MCF 10A (cell line): ENCODE data around the gene MAD1L1. TPM values are rescaled to one million over a fixed set of nuclear protein-coding genes. Genes with fewer than 3 reads are reported as not detected.

ENCODE experiments used
- BruUV-seq: library from RNA; stranded (reverse); fragments of 400-500 nt; replicated peaks from 2 replicates; lab custom pipeline; 2021; lab: Mats Ljungman, UMichigan
- CTCF ChIA-PET: fragments of 300-600 bp; sonication (Branson Sonifier 250); formaldehyde crosslinking; extraction: SDS; loops from one replicate; lab custom pipeline; 2021; ENCODE audit warnings: antibody characterized with exemption, inconsistent platforms; lab: Yijun Ruan, JAX
- POLR2A ChIA-PET: fragments of 300-600, 350-650 bp; sonication (Branson Sonifier 250); formaldehyde crosslinking; extraction: SDS; loops from one replicate; lab custom pipeline; 2020; ENCODE audit warnings: antibody characterized with exemption, inconsistent platforms; lab: Yijun Ruan, JAX
- DNase-seq: peaks from one replicate; pipeline ENCODE4 v3.0.0-alpha.2; 2018; ENCODE audit not compliant: unreplicated experiment
- H3K27ac Mint-ChIP-seq: one replicate; pipeline ENCODE4 v1.8.0; 2022; ENCODE audit warnings: mild to moderate bottlenecking, low read depth, mixed read lengths; ENCODE audit not compliant: unreplicated experiment
- H3K27me3 Mint-ChIP-seq: one replicate; pipeline ENCODE4 v1.8.0; 2022; ENCODE audit warnings: mixed read lengths; ENCODE audit not compliant: insufficient read depth, unreplicated experiment
- H3K36me3 Mint-ChIP-seq: one replicate; pipeline ENCODE4 v1.8.0; 2022; ENCODE audit warnings: mild to moderate bottlenecking, moderate library complexity, mixed read lengths; ENCODE audit not compliant: insufficient read depth, unreplicated experiment
- H3K4me1 Mint-ChIP-seq: one replicate; pipeline ENCODE4 v1.8.0; 2022; ENCODE audit warnings: mixed read lengths; ENCODE audit not compliant: insufficient read depth, unreplicated experiment
- H3K4me3 Mint-ChIP-seq: one replicate; pipeline ENCODE4 v1.8.0; 2022; ENCODE audit warnings: mild to moderate bottlenecking, moderate library complexity, mixed read lengths; ENCODE audit not compliant: unreplicated experiment
- H3K9me3 Mint-ChIP-seq: one replicate; pipeline ENCODE4 v1.8.0; 2022; ENCODE audit warnings: mixed read lengths; ENCODE audit not compliant: unreplicated experiment
- intact Hi-C: fragments of 100-400 bp; cut with micrococcal nuclease; formaldehyde crosslinking; loops from 2 replicates; pipeline ENCODE4 v1.14.1; 2022
- total RNA-seq: library from RNA; stranded (reverse); gene quantifications from 2 replicates; pipeline ENCODE4 v1.2.3, GENCODE V29; 2022
- TF ChIP-seq, protein P1 (sequence below): fragments of 200-600 bp; IDR thresholded peaks from one replicate; pipeline ENCODE4 v1.8.0; 2022; ENCODE audit warnings: antibody characterized with exemption, mild to moderate bottlenecking; ENCODE audit not compliant: unreplicated experiment

The MAD1L1 gene
- total RNA-seq, 1 experiment from 2014 or later: 25.2 TPM

DNA sequence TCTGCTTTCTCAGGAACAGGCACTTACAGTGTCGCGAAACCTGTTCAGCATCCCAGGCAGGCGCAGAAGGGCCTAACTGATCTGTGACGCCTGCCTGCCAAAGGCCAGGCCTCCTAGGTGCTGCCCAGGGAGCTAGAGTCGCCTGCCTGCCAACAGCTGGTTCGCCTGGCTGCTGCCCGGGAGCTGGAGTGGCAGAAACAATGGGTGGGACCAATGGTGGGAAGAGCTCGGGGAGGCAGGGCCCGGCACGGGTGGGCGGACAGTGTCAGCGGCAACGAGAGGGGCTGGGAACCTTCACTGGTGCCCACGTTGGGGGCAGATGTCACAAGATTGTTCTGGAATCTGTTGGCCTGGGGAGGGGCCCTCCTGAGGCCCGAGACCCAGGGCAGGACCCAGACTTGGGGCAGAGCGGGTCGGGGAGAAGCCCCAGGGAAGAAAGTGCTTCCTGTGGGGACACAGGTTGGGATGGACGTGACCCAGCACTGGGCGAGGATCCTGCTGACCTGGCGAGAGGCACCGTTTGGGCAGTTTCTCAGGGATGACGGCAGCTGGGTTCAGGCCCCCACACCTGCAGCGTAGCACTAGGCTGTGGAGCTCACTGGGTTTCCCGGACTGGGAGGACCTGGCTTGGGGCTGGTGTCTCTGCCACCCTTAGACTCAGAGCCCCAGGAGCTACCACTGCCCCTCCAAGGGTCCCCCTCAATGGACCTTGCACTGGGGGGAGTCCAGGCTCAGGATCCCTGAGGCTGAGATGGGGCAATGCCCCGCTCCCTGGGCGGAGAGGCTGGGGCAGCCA, 380.8 kb downstream of the MAD1L1 start:
- H3K4me1 Mint-ChIP-seq: no peaks in the 10 kb centered on the region
- no peak overlapping the region for H3K27ac Mint-ChIP-seq
- TF ChIP-seq, protein P1, sequence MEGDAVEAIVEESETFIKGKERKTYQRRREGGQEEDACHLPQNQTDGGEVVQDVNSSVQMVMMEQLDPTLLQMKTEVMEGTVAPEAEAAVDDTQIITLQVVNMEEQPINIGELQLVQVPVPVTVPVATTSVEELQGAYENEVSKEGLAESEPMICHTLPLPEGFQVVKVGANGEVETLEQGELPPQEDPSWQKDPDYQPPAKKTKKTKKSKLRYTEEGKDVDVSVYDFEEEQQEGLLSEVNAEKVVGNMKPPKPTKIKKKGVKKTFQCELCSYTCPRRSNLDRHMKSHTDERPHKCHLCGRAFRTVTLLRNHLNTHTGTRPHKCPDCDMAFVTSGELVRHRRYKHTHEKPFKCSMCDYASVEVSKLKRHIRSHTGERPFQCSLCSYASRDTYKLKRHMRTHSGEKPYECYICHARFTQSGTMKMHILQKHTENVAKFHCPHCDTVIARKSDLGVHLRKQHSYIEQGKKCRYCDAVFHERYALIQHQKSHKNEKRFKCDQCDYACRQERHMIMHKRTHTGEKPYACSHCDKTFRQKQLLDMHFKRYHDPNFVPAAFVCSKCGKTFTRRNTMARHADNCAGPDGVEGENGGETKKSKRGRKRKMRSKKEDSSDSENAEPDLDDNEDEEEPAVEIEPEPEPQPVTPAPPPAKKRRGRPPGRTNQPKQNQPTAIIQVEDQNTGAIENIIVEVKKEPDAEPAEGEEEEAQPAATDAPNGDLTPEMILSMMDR: no peak
- ChIA-PET CTCF (no interaction called here), POLR2A (no interaction called here)
- DNase-seq: no peak
- H3K4me3 Mint-ChIP-seq: no peak overlapping the region
- BruUV-seq: no TSS peak
- intact Hi-C loops: no loop called here
- H3K27me3 Mint-ChIP-seq: no peaks in the 10 kb centered on the region
- no peaks in the 10 kb centered on the region for H3K9me3 Mint-ChIP-seq
- no peaks in the 10 kb centered on the region for H3K36me3 Mint-ChIP-seq

DNA sequence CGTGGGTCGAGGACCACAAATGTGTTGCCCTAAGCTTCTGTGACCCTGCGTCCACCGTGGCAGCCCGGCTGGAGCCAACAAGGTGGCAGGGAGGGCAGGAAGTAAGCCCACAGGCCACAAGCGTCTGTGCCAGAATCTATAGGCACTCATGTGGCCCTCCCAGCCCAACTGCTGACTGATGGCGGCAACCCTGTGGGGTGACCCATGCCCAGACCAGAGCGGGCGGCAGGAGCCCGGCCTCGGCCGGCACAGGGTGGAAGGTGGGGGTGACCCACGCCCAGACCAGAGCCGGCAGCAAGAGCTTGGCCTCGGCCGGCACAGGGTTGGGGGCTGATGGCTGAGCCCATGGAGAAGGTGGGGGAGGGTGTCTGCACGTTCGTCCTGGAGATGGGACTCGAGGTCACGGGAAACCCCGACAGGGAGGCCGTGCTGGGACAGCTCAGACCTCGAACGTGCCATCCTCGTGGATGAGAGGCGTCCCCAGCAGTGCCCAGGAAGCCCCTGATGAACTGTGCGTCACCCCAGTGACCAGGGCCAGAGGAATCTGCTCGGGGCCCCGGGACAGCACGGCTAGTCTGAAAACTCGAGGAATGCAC, 381.7 kb downstream of the MAD1L1 start:
- no peak for DNase-seq
- TF ChIP-seq, protein P1: no peak
- H3K4me3 Mint-ChIP-seq: no peak overlapping the region
- intact Hi-C loops: no loop called here
- ChIA-PET POLR2A (no interaction called here), CTCF (no interaction called here)
- no peaks in the 10 kb centered on the region for H3K9me3 Mint-ChIP-seq
- H3K27ac Mint-ChIP-seq: no peak overlapping the region
- H3K4me1 Mint-ChIP-seq: no peaks in the 10 kb centered on the region
- no peaks in the 10 kb centered on the region for H3K36me3 Mint-ChIP-seq
- no peaks in the 10 kb centered on the region for H3K27me3 Mint-ChIP-seq
- no TSS peak for BruUV-seq

DNA sequence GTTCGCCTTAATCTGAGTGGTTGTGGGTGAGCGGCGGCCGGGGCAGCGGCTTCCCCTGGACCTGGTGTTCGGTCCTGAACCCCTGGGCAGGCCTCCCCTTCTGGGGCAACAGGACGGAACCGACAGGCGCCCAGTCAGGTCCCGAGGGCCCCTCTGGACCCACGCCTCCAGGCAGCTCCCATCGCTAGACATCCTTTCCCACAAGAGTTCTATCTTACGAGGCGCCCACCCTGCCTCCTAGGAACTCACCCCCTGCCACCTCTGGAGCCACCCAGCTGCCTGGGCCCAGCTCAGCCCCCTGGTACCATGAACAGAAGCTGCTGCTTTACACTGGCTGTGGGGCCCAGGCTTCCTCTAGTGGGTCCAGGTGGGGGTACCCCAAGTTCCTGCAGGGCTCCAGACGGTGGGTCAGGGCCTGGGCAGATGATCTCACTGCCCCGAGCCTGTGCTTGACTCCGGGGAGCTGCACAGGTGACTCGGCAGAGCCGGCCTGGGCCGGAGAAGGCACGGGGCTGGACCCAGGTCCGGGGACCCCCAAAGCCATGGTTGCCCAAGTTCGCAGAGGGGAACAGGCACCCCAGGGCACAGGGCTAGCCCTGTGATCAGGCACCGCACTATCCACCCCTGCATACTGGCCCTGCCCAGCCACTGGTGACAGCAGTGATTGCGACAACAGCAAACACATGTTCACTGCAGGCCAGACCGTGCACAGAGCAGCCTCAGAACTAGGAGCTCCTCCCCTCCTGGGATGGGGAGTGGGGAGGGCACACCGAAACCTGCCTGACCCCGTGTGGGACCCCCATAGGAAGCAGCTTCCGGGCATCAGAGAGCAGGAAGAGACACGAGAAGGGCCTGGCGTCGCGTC, 382.4 kb downstream of the MAD1L1 start:
- intact Hi-C loops: no loop called here
- CTCF ChIA-PET: no interaction called here

More for the DNA sequence above, 382.4 kb downstream of the MAD1L1 start:
- H3K4me3 Mint-ChIP-seq: no peak overlapping the region
- DNase-seq: no peak
- no TSS peak for BruUV-seq
- H3K9me3 Mint-ChIP-seq: no peaks in the 10 kb centered on the region
- H3K27ac Mint-ChIP-seq: no peak overlapping the region
- H3K36me3 Mint-ChIP-seq: no peaks in the 10 kb centered on the region
- no peaks in the 10 kb centered on the region for H3K4me1 Mint-ChIP-seq
- POLR2A ChIA-PET: no interaction called here
- TF ChIP-seq, protein P1: no peak
- no peaks in the 10 kb centered on the region for H3K27me3 Mint-ChIP-seq
